ENCODE measurements around the gene NRF1. TPM values are rescaled to one million over a fixed set of nuclear protein-coding genes. Genes with fewer than 3 reads are reported as not detected.
A peak's percentile ranks its signal among the peaks of the same experiment; 100 is the strongest.

Gene NRF1
- total RNA-seq, 1 donor from 2014 or later, result 22.6 TPM

- intact Hi-C loops (cut with DNase I), result no loop called here
These were observed 151.0 kb downstream of the NRF1 start for GRCh38 chr7:129762387-129762969.

GRCh38 chr7:129764247-129765084 is 152.9 kb downstream of the NRF1 start:
- intact Hi-C loops (cut with DNase I), result no loop called here

More at GRCh38 chr7:129762387-129762969, 151.0 kb downstream of the NRF1 start:
- H3K27ac ChIP-seq, result no peak overlapping the region
- peak in 1 of 2 donors; percentile 88 for DNase-seq (ENCODE audit: extremely low spot score in 2 of 2)
- TF ChIP-seq POLR2A (IDR thresholded peaks at IDR 0.05) (no peak), POLR2AphosphoS5 (IDR thresholded peaks at IDR 0.05; ENCODE audit: insufficient read depth in 1 of 2, low read depth in 1 of 2) (no peak)
- TF ChIP-seq, protein P1, sequence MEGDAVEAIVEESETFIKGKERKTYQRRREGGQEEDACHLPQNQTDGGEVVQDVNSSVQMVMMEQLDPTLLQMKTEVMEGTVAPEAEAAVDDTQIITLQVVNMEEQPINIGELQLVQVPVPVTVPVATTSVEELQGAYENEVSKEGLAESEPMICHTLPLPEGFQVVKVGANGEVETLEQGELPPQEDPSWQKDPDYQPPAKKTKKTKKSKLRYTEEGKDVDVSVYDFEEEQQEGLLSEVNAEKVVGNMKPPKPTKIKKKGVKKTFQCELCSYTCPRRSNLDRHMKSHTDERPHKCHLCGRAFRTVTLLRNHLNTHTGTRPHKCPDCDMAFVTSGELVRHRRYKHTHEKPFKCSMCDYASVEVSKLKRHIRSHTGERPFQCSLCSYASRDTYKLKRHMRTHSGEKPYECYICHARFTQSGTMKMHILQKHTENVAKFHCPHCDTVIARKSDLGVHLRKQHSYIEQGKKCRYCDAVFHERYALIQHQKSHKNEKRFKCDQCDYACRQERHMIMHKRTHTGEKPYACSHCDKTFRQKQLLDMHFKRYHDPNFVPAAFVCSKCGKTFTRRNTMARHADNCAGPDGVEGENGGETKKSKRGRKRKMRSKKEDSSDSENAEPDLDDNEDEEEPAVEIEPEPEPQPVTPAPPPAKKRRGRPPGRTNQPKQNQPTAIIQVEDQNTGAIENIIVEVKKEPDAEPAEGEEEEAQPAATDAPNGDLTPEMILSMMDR (IDR thresholded peaks at IDR 0.05), result no peak
- H3K4me1 ChIP-seq, result no peaks in the 10 kb centered on the region
- no peaks in the 10 kb centered on the region for H3K9me3 ChIP-seq
- no peaks in the 10 kb centered on the region for H3K27me3 ChIP-seq
- H3K36me3 ChIP-seq, result peaks cover 0 to 3% of the 10 kb centered on the region in 2 donors
- H3K4me3 ChIP-seq, result no peak overlapping the region

DNA sequence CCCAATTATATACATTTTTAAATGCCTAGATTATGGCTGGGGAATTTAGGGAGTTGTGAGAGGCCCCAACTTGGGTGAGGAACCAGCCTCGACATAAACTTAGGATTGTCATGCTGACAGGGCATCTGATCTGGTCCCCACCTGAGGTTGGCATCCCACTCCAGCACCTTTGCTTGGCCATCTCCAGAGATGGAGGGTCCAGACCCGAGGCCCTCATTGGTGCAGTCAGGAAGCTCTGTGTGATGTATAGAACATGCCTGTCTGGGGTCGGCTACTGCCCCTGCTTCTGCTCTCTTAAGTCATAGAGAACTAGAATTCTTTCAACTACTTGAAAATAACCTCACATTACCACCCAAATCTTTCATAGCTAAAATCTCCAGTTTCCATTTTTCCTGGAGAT is 153.8 kb downstream of the NRF1 start:
- TF ChIP-seq POLR2A (IDR thresholded peaks at IDR 0.05), result no peak
- H3K27ac ChIP-seq, result no peak overlapping the region
- H3K9me3 ChIP-seq, result no peaks in the 10 kb centered on the region
- no peak overlapping the region for H3K4me3 ChIP-seq
- no peaks in the 10 kb centered on the region for H3K36me3 ChIP-seq
- no peaks in the 10 kb centered on the region for H3K4me1 ChIP-seq
- no peaks in the 10 kb centered on the region for H3K27me3 ChIP-seq
- intact Hi-C loops (cut with DNase I), result no loop called here
- DNase-seq (ENCODE audit: extremely low spot score in 2 of 2), result no peak

More at GRCh38 chr7:129764247-129765084, 152.9 kb downstream of the NRF1 start:
- TF ChIP-seq, protein P1 (IDR thresholded peaks at IDR 0.05), result no peak
- TF ChIP-seq POLR2A (IDR thresholded peaks at IDR 0.05), result no peak
- no peak for TF ChIP-seq POLR2AphosphoS5 (IDR thresholded peaks at IDR 0.05; ENCODE audit: insufficient read depth in 1 of 2, low read depth in 1 of 2)
- DNase-seq (ENCODE audit: extremely low spot score in 2 of 2), result no peak
- Histone ChIP-seq H3K4me1 (no peaks in the 10 kb centered on the region), H3K4me3 (no peak overlapping the region), H3K27ac (no peak overlapping the region), H3K9me3 (no peaks in the 10 kb centered on the region), H3K27me3 (no peaks in the 10 kb centered on the region), H3K36me3 (no peaks in the 10 kb centered on the region)

GRCh38 chr7:129767120-129768015 is 155.8 kb downstream of the NRF1 start:
- H3K4me3 ChIP-seq, result no peak overlapping the region
- no peaks in the 10 kb centered on the region for H3K9me3 ChIP-seq
- H3K27me3 ChIP-seq, result no peaks in the 10 kb centered on the region
- H3K27ac ChIP-seq, result no peak overlapping the region
- no peaks in the 10 kb centered on the region for H3K4me1 ChIP-seq
- H3K36me3 ChIP-seq, result no peaks in the 10 kb centered on the region
- intact Hi-C loops (cut with DNase I), result no loop called here
- no peak for DNase-seq (ENCODE audit: extremely low spot score in 2 of 2)
- TF ChIP-seq POLR2A (IDR thresholded peaks at IDR 0.05), result no peak
- TF ChIP-seq, protein P1 (IDR thresholded peaks at IDR 0.05), result no peak
- TF ChIP-seq POLR2AphosphoS5 (IDR thresholded peaks at IDR 0.05; ENCODE audit: insufficient read depth in 1 of 2, low read depth in 1 of 2), result no peak

Data from vagina (tissue), 2 donors.